HG02840 (cell line): ENCODE data around the gene NGRN.
"Not testable (repeated sequence)": the region's sequence is repeated elsewhere in the genome, so short reads cannot be mapped to it uniquely, and the experiment has no call there.

Experiments used
- ATAC-seq: cut with Tn5 transposase; IDR thresholded peaks from one replicate; pipeline ENCODE4 v1.9.1; 2021; ENCODE audit warnings: mild to moderate bottlenecking, moderate library complexity, moderate number of reproducible peaks; ENCODE audit not compliant: unreplicated experiment, low FRiP score

NGRN gene

DNA sequence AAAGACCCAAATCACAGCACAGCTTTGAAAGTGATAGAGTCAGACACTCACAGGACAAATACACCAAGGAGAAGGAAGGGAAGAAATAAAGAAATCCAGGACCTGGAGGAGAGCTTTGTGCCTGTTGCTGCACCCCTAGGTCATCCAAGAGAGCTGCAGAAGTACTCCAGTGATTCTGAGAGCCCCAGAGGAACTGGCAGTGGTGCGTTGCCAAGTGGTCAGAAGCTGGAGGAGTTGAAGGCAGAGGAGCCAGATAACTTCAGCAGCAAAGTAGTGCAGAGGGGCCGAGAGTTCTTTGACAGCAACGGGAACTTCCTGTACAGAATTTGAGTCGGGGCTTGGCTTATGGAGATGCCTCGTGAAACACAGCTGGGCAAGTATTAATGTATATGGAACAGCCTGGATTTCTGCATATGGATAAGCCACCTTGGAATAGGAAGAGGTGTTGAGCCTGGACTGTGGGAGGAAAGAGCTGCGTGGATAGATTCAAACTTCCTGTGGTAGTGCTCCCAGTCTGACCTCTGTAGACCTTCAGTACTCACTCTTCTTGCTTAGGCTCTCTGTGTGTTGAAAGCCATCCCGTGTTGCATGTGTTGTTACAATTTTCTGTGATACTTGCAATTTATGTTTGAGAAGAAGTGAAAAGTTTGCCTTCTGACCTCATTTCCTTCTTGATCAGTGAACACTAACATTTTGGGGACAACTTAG, 6.1 kb downstream of the NGRN start:
- no peak for ATAC-seq

DNA sequence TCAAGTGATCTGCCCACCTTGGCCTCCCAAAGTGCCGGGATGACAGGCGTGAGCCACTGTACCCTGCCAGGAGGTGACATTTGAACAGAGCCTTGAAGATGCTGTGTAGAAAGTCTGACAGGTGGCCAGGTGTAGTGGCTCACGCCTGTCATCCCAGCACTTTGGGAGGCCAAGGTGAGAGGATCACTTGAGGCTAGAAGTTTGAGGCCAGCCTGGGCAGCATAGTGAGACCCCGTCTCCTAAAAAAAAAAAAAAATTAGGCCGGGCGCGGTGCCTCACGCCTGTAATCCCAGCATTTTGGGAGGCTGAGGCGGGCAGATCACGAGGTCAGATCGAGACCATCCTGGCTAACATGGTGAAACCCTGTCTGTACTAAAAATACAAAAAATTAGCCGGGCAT, 13.0 kb downstream of the NGRN start:
- not testable (repeated sequence) for ATAC-seq

DNA sequence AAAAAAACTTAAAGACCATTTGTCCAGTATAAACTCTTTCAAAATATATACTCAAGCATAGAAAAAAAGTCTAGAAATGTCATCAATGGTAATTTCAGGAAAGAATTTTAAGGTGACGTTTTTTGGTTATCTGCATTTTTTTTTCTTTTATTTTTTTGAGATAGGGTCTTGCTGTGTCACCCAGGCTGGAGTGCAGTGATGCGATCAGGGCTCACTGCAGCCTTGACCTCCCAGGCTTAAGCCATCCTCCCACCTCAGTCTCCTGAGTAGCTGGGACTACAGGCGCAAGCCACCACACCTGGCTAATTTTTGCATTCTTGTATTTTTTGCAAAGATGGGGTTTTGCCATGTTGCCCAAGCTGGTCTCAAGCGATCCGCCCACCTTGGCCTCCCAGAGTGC, 15.3 kb downstream of the NGRN start:
- ATAC-seq, result not testable (repeated sequence)

DNA sequence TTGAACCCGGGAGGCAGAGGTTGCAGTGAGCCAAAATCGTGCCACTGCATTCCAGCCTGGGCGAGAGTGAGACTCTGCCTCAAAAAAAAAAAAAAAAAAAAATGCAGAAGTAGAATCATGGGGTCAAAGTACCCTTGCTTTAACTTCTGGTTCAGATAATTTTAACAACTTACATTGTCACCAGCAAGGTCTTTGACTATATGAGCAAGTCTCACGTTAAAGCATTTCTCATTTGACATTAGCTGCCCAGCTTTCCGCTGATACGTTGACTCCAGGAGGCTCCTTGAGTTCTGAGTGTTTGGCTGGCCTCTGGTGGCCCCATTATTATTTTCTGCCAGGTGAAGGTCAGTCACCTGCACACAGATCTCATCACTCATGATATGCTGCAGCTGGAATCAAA, 16.2 kb downstream of the NGRN start:
- not testable (repeated sequence) for ATAC-seq

DNA sequence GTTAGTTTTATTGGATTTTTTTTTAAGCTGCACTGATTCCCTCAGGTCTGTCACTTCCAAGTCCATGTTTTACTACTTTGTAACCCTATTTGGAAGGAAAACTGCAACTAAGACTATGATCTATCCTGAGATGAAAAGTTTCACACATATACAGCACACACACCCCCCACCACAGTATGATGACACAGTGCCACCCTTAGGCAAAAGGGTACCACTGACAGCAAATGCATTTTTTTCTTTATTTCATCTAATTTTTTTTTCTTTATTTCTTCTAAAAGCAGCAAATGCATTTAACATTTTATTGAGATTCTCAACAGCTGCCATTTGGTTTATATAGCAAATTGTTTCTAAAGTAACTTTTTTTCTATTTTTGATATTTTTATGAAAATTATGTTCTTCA, 21.2 kb downstream of the NGRN start:
- no peak for ATAC-seq

DNA sequence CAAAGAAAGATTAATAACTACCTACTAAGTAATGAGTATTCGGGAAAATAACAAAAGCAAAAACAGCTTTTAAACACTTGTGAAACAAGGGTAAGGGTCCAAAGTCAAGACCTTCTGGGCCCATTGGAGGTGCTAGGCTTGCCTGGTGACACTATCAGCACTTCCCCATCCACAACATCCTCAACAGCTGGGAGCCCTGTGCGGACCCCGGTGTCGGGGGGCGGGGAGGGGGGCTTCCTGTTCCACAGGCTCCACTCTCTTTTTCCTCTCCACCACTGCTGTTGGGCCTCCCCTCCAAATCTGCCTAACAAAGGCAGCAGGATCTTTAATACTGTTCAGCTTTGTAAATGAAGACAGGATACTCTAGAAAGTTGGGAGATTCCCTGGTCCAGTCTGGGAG, 21.6 kb downstream of the NGRN start:
- ATAC-seq, result no peak

DNA sequence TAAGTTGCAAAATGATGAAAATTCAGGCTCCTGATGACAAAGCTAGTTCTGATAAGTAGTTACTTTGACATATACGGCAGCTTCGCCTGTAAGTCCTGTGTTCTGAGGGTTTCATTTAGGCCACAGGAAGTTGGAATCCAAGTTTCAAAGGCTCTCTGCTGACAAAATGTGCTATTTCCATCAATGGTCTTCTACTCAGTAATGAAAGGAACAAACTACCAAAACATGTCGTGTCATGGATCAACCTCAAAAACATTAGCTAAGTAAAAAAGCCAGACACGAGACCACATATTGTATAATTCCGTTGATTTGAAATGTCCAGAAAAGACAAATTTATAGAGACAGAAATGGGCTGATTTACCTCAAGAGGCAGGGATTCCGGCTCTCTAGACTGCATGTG, 22.5 kb downstream of the NGRN start:
- no peak for ATAC-seq

DNA sequence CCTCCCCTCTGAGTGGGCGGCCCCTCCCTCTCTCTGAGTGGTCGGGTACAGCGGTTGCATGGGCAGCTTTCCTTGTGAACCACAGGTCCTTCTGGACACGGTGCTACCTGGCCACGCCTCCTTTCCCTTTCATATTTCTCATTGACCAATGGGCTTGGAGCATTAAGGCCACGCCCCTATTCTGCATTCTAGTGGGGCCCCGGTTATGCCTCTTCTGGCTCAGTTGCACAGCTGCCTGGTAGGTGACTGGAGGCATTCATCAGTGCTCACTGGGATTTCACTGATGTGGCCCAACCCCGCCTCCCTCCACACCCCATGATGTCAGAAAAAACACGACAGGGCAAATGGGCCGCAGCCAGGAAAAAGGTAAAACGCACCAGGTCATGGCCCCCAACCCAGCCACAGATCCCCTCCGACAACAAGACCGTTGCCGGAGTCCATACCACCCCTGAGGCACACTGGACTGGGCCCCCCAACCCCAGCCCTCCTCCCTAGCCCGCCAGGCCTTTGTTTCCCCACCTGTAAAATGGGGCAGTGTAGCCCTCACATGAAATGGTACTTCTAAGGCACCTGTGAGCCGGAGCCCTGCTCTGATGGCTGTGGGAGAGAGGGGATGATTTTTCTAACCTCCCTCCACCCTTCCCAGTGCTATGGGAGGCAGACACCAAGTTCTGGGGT, 26.3 kb downstream of the NGRN start:
- ATAC-seq, result no peak

DNA sequence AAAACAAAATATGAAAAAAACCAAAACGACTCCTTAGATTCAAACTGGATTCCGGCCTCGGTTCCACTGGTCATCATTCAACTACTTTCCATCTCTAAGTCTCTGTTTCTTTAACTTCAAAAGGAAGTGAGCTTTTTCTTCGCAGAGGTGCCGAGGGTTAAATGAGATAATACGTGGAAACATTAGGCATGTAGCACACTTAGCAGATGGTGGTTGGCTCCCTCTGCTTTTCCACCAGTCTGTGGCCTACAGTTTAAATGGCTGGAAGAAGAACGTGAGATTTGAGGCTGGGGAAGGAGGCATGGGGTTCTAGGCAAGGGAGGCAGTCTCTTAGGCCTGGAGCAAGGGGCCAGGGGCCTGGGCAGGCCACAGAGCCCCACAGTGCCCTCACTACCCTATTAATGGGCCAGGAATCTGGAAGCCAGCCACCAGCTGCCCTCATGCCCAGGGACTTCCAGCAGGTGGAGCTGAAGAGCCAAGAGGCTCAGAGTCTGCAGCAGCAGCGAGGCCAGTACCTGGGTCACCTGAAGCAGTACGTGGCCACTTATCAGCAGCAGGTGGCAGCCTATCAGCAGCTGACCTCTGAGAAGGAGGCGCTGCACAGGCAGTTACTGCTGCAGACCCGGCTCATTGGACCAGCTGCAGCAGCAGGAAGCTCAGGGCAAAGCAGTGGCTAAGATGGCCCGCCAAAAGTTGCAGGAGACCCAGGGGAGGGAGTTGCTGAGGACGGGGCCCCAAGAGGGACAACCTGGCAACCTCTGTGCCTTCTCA, 27.8 kb downstream of the NGRN start:
- ATAC-seq, result not testable (repeated sequence)

DNA sequence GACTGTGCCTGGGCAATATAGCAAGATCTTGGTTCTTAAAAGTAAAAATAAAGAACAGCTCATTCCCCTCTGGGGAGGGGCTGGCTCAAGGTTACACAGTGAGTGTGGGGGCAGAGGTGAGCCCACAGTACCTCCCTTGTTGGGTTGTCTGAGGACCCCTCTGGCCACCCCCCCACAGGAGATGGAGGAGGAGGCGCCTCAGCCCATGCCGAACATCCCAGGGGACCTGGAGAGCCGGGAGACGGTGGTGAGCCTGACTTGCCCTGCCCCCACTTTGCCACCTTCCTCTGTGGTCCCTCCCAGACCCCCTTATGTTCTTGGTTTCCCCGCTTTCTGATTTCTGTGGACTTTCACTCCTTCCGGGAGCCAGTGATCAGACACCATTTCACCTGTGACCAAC, 28.7 kb downstream of the NGRN start:
- ATAC-seq, result no peak

DNA sequence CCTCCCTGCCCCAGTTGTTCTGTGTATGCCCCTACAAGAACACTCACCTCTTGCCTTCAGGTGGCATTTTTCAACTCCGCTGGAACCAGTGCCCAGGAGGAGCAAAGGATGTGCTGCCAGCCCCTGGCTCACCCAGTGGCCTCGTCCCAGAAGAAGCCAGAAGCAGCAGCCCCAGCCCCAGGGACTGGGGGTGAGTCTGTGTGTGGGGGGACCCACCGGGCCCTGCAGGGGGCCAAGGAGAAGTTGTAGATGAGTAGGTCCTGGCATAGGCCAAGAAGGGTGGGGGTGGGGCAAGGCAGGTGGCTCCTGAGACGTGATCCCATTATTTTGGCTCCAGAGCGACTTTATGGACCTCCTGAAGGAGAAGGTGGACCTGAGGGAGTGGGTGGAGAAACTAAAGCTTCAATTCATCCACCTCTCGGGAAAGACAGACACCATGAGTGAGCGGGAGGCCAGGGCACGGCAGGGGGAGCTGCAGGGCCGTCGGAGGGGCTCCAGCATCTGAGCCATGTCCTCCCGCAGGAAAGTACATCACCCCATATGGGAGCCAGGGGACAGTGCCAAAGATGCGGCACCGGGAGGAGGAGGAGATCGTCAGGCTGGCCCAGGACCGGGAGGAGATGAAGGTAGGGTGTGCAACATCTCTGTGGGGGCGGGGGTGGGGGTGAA, 29.3 kb downstream of the NGRN start:
- no peak for ATAC-seq

DNA sequence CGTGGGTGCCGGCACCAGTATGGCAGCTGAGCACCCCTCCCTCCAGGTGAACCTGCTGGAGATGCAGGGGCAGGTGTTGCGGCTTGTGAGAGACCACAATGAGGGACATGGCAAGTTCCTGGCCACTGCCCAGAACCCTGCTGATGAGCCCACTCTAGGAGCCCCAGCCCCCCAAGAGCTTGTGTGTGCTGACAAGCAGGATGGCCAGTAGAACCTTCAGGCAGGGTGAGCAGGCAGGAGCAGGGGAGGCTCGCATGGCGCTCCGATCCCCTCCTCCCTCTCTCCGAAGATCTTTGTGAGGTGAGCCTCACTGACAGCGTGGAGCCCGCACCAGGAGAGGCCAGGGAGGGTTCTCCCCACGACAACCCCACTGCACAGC, 29.8 kb downstream of the NGRN start:
- ATAC-seq, result no peak

DNA sequence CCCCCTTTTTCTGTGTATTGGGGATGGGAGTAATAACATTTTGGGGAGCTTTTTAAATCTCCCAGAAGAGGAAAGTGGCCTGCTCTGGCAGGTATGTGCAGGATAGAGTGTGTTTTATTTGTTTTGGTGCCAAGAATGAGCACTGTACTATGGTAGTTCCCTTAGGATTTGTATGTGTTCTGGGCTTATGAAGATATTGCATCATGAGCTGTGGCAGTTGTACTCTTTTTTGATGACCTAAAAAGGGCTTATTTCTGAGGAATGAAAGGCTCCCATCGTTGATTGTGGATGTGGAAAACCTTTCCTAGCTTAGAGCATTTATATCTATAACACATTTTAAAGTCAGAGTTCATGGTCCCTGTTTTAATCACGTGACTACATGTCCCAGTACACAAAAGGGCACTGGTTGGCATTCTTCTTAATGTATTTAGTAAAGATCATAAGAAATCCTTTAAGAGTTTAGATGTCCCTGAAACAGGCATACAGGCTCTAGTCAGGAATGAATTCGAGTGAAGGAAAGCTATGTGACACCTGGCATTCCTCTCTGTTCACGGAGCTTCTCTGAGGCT, 30.9 kb downstream of the NGRN start:
- not testable (repeated sequence) for ATAC-seq

DNA sequence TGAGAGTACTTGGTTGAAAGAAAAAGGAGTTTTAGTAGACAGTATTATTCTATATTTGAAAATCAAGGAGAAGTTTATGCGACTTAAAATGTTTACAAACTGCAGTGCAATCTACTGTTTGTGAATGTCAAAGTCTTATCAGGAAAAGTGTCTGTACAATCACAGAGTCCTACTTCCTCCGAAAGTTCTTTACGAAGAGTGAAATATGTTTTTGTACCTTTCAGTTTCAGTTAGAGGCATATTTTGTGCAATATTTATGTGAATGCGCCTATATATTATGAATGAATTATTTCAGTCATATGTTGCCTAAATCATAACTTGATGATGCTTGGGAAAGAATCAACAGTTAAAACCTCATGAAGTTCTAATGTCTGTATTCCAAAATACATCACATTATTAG, 31.5 kb downstream of the NGRN start:
- no peak for ATAC-seq

DNA sequence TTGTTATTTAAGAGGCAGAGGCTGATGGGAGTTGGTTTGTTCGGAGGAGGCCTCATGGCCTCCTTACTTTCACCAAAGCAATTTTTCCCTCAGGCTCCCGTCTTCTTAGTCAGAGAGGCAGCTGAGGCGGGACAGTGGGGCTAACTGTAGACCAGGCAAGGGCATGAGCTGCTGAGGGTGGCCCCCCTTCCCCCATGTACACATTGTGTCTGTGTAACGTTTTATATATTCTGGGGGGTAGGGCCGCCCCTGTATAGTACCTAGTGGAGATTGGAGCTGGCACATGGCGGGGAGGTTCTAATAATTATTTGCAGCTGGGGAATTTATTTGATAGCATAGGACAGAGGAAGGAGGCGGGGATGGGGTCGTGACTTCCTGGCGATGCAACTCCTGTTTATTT, 35.1 kb downstream of the NGRN start:
- ATAC-seq, result no peak

DNA sequence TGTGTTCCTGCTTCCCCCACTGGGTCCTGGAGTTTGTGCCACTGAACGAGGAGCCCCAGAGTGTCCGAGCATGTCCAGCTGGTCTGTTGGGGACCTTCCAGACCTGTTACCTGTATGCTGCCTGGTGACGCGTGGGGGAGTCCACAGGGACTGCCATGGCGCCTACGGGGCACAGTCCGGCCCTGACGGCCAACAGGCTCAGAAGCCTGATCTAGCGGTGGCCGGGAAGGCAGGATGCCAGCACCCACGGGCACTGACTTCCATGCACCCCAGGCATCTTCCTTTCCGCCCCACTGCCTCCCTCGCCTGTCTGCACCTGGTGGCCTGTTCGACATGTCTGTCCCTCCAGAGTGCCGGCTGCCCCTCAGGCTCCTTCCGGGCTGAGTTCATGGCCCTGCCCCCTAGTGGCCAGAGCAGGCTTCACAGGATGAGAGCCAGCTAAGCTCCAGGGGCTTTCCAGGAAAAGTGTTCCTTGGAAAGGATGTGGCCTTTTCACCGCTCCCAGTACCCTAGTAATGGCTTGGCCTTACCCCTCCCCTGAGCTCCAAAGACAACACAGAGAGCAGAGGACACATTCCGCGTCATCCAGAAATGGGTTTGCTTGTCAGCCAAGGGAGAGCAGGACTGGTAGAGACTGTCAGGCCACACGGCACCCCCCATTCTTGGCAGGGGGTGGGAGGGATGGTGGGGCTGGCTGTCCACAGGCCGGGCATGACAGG, 35.7 kb downstream of the NGRN start:
- ATAC-seq, result no peak

DNA sequence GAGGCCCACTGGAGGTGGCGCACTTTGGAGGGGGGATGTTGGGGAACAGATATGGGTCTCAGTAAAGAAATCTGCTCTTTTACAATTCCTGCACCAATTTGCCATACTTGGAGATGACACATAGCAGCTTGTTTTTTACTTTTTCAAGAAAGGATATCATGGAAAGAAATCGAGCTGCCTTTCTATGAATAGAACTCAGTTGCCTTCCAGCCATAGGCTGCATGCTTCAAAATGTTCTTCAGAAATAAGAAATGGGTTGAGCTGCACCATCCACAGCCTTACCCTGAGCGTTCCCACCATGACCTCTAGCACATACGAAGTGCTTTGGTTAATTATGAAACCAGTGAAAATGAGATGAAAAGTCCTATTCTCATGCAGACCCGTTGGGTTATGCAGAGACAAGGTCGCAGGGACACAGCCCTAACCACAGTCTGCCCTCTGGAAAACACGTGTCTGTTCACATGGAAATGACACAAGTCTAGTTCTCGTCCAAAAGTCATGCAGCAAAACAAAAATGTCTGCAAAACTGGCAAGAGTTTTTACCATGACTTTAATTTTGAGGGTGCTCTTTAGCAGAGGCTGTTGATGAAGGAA, 36.3 kb downstream of the NGRN start:
- ATAC-seq, result no peak

DNA sequence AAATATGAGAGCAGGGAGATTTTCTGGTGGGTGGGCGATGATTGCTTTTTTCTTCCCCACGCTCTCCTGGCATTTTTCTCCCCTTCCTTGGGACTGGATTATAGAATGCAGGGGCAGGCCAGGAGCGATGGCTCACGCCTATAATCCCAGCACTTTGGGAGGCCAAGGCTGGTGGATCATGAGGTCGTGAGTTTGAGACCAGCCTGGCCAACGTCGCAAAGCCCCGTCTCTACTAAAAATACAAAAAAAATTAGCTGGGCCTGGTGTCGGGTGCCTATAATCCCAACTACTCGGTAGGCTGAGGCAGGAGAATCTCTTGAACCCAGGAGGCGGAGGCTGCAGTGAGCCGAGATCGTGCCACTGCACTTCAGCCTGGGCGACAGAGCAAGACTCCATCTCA, 39.9 kb downstream of the NGRN start:
- ATAC-seq, result not testable (repeated sequence)

DNA sequence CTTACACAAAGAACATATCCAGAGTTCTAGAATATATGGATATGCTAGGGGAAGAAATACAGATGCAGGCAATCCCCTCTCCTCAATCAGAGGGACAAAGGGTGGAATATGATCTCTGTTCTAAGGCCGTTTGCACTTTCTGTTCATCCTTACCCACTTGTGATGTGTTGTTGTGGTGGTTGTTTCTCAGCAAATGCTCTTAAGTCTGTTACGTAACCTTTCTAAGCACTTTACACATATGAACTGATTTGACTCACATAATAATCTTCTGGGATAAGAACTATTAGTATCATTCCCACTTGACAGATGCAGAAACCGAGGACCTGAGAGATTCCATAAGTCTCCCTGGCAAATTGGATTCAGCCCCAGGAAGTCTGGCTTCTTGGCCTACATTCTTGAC, 40.5 kb downstream of the NGRN start:
- ATAC-seq, result no peak

DNA sequence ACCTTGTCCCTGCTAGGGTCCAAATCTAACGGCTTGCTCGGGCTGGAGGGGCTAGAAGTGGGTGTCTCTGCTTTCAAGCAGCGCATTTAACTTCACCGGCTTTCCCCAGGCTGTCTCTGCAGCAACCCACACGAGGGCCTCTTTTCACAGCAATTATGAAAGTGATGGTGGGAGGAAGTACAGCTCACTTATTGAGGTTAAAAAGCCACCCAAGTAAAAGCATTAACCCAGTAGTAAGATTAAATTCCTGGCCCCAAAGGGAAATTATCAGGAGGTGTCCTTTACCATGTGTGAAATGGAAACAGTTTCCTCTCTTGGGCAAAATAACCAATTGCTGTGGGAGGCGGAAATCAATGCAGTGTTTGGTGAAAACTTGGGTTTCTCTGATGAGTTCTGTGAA, 41.1 kb downstream of the NGRN start:
- no peak for ATAC-seq
